ENCODE results near the gene PSMC3.

The PSMC3 gene

DNA sequence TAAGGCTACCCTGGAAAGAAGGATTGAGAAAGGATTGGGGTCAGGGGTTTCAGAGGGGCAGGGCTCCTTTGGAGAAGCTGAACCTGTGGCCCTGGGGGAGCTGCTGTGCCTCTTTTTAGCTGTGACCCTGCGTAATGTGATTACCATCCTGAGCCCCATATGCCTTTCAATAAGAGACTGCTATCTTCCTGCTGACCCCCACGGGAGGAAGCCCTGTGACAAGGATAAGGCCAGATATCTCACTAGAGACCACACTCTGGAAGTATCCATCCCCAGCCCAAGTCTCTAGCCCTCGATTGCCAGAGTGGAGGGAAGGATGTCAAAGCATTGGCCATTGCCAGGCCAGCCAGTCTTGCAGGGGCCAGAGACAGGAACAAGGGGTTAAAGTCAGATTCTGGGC, 22.7 kb downstream of the PSMC3 start:
- TF ChIP-seq SIN3A (IDR thresholded peaks at IDR 0.05; ENCODE audit: borderline replicate concordance, insufficient read depth, low read length): no peak
- TF ChIP-seq, protein P1, sequence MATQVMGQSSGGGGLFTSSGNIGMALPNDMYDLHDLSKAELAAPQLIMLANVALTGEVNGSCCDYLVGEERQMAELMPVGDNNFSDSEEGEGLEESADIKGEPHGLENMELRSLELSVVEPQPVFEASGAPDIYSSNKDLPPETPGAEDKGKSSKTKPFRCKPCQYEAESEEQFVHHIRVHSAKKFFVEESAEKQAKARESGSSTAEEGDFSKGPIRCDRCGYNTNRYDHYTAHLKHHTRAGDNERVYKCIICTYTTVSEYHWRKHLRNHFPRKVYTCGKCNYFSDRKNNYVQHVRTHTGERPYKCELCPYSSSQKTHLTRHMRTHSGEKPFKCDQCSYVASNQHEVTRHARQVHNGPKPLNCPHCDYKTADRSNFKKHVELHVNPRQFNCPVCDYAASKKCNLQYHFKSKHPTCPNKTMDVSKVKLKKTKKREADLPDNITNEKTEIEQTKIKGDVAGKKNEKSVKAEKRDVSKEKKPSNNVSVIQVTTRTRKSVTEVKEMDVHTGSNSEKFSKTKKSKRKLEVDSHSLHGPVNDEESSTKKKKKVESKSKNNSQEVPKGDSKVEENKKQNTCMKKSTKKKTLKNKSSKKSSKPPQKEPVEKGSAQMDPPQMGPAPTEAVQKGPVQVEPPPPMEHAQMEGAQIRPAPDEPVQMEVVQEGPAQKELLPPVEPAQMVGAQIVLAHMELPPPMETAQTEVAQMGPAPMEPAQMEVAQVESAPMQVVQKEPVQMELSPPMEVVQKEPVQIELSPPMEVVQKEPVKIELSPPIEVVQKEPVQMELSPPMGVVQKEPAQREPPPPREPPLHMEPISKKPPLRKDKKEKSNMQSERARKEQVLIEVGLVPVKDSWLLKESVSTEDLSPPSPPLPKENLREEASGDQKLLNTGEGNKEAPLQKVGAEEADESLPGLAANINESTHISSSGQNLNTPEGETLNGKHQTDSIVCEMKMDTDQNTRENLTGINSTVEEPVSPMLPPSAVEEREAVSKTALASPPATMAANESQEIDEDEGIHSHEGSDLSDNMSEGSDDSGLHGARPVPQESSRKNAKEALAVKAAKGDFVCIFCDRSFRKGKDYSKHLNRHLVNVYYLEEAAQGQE (IDR thresholded peaks at IDR 0.05; ENCODE audit: insufficient read depth in 1 of 2, low read depth in 2 of 2, low read length in 2 of 2): no peak
- no peak for TF ChIP-seq TAF1 (IDR thresholded peaks at IDR 0.05; ENCODE audit: borderline replicate concordance, insufficient read depth, low read length)
- TF ChIP-seq POLR2AphosphoS5 (IDR thresholded peaks at IDR 0.05; ENCODE audit: low read depth, low read length): no peak
- TF ChIP-seq FOXP2 (optimal IDR thresholded peaks at IDR 0.05; ENCODE audit: borderline replicate concordance, extremely low read depth, extremely low read length, insufficient read depth): no peak

DNA sequence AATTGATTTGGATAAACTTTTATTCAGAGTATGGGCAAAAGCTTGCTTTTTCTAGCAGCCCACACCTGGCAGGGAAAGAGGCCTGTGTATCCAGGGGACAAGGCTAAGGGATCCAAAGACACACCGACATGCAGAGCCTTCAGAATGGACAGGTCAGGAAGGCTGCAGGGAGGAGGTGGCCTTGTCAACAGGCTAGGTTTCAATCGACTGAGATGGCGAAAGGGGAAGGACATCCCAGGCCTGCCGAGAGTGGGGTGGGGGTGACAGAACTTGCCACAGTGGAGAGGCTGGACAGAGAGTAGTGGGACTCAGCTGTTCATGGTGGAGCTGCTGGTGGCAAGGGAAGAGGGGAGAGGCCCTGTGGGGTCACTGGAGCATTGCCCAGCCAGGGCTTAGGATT, 23.1 kb downstream of the PSMC3 start:
- TF ChIP-seq FOXP2 (optimal IDR thresholded peaks at IDR 0.05; ENCODE audit: borderline replicate concordance, extremely low read depth, extremely low read length, insufficient read depth) (no peak), SIN3A (IDR thresholded peaks at IDR 0.05; ENCODE audit: borderline replicate concordance, insufficient read depth, low read length) (no peak), TAF1 (IDR thresholded peaks at IDR 0.05; ENCODE audit: borderline replicate concordance, insufficient read depth, low read length) (no peak), POLR2AphosphoS5 (IDR thresholded peaks at IDR 0.05; ENCODE audit: low read depth, low read length) (no peak)
- TF ChIP-seq, protein P1 (IDR thresholded peaks at IDR 0.05; ENCODE audit: insufficient read depth in 1 of 2, low read depth in 2 of 2, low read length in 2 of 2): no peak

DNA sequence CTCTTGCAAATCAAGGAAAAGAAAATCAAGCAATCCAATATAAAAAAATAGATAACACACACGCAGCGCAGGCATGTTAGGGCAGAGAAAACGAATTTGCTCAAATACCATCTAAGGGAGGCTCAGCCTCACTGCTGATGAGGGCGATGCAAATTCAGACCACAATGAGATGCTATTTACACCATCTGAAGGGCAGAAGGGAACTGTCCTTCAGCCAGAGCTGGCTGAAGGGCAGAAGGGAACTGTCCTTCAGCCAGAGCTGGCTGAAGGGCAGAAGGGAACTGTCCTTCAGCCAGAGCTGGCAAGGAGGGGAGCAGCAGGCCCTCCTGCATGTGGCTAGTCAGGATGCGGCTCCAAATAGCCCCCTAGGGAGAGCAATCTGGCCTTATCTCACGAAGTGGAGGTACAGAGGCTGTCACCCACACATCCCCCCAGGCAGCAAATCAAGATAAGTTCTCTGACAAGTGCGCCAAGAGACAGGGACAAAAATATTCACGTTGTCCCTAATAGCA, 25.4 kb downstream of the PSMC3 start:
- no peak for TF ChIP-seq SIN3A (IDR thresholded peaks at IDR 0.05; ENCODE audit: borderline replicate concordance, insufficient read depth, low read length)
- no peak for TF ChIP-seq TAF1 (IDR thresholded peaks at IDR 0.05; ENCODE audit: borderline replicate concordance, insufficient read depth, low read length)
- TF ChIP-seq, protein P1 (IDR thresholded peaks at IDR 0.05; ENCODE audit: insufficient read depth in 1 of 2, low read depth in 2 of 2, low read length in 2 of 2): peak; percentile 56 to 70; a peak in 2 of 4 replicates

DNA sequence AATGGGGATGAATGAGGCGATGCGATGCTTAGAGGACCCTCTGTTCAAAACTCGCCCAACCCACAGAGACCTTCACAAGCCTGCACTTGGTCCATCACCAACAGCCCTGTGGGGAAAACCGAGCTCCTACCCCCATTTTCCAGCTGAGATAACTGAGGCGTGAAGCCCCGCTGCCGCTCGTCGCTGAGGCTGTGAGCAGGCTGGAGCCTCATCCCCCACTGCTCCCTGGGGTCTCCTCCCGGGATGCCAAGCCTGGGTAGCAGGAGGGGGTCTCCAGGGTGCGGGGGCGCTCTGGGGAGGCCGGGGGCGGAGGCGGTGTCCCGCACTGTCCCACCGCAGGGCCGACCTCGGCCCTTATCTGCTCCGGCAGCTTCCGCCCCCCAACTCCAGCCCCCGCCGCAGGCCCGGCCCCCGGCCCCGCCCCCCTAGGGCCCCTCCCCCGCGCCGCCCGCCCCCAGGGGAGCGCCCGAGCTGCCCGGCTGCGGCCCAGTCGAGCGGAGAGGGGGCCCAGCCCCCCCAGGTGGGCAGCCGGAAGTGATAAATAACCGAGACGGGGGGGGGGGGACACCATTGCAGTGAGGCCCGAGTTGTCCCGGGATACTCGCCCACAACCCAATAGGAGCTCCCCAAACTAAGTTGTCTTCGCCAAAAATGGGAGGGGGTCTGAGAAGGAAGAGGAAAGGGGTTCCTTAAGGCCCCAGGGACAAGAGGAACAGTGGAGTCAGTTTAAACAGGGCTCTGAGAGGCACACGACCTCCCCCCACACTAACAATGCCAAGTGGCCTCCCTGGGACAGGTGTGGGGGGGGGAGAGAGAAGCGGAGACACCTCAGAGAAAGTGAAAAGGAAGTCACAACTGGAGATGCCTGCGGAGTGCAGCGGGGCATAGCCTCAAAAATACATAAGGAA, 26.1 kb downstream of the PSMC3 start:
- TF ChIP-seq TAF1 (IDR thresholded peaks at IDR 0.05; ENCODE audit: borderline replicate concordance, insufficient read depth, low read length): no peak
- no peak for TF ChIP-seq SIN3A (IDR thresholded peaks at IDR 0.05; ENCODE audit: borderline replicate concordance, insufficient read depth, low read length)
- no peak for TF ChIP-seq POLR2AphosphoS5 (IDR thresholded peaks at IDR 0.05; ENCODE audit: low read depth, low read length)
- TF ChIP-seq, protein P1 (IDR thresholded peaks at IDR 0.05; ENCODE audit: insufficient read depth in 1 of 2, low read depth in 2 of 2, low read length in 2 of 2): no peak
- TF ChIP-seq FOXP2 (optimal IDR thresholded peaks at IDR 0.05; ENCODE audit: borderline replicate concordance, extremely low read depth, extremely low read length, insufficient read depth): no peak
